Bronchial epithelial cell (primary cell): Measurements from ENCODE around the gene SRGN. TPM values are rescaled to one million over a fixed set of nuclear protein-coding genes. Genes with fewer than 3 reads are reported as not detected.
"Not testable (repeated sequence)": the region's sequence is repeated elsewhere in the genome, so short reads cannot be mapped to it uniquely, and the experiment has no call there.

Source experiments
- DNase-seq: peaks from one replicate; pipeline ENCODE4 v3.0.0-alpha.2; 2010; ENCODE audit warnings: low read depth
- FAIRE-seq: peaks from 2 replicates; lab custom pipeline; 2011; peaks lifted over from hg19 to GRCh38; lab: Jason Lieb, UNC
- H3K27me3 ChIP-seq: 2 replicates; pipeline ENCODE4 v1.5.1; 2011; ENCODE audit warnings: low read length; ENCODE audit not compliant: control insufficient read depth, insufficient read depth
- H3K36me3 ChIP-seq: 2 replicates; pipeline ENCODE4 v1.5.1; 2011; ENCODE audit warnings: low read length; ENCODE audit not compliant: control insufficient read depth, insufficient read depth
- H3K4me3 ChIP-seq: 2 replicates; pipeline ENCODE4 v1.5.1; 2011; ENCODE audit warnings: mild to moderate bottlenecking, low read depth, low read length, control low read depth
- total RNA-seq: library from RNA; depleted of rRNA; stranded (reverse); fragments of >200 nt; gene quantifications from 2 replicates; pipeline ENCODE4 v1.2.1, GENCODE V29; 2014
- TF ChIP-seq, protein P1 (sequence below): IDR thresholded peaks from 2 replicates; pipeline ENCODE4 v1.5.1; 2011; ENCODE audit warnings: mild to moderate bottlenecking, moderate library complexity, low read length, control low read depth, inconsistent platforms; ENCODE audit not compliant: insufficient read depth, severe bottlenecking

Gene SRGN, protein sequence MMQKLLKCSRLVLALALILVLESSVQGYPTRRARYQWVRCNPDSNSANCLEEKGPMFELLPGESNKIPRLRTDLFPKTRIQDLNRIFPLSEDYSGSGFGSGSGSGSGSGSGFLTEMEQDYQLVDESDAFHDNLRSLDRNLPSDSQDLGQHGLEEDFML
- 0.26 and 1.0 TPM in 2 replicates for total RNA-seq

DNA sequence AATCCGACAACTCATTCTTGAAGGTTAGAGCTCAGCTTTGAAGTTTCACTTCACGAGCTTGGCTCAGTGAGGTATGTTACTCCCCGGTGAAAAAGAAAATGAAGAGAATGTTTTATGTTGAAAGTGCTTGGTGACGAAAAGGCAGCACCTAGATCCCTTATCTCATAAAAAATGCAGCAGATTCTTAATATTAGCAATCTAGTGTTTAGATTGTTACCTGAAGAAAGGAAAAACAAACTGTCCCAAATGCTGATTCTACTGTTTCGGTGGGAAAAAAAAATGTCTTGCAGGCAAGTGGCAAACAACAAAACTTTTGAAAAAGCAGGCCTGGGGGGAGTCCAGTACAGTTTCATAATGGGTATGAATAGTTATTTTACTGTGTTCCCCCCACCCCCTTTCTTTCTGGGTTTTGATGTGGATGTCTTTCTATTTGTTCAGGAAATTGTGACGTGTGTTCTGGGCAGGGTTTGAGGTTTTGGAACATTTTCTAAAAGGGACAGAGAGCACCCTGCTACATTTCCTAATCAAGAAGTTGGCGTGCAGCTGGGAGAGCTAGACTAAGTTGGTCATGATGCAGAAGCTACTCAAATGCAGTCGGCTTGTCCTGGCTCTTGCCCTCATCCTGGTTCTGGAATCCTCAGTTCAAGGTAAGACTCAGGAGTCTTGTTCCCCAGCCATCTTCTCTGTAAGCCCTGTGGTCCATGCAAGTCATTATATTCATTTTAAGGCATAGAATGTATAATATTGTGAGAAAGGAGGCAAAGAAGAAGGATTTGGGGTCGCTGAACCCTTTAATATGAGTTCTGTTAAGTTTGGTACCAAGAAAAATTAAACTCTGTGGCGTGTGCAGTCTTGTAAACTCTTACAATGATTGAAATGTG lies at the start of gene SRGN:
SRGN (plus strand) TSS at position 514 of the 881 bp plus-strand sequence; CDS start at position 569, 55 bp downstream.
- no peaks in the 10 kb centered on the region for H3K36me3 ChIP-seq
- DNase-seq (peak; percentile 44), FAIRE-seq (no peak)
- no peaks in the 10 kb centered on the region for H3K27me3 ChIP-seq
- H3K4me3 ChIP-seq = peak within 1 kb of the TSS; percentile 7
- TF ChIP-seq, protein P1, sequence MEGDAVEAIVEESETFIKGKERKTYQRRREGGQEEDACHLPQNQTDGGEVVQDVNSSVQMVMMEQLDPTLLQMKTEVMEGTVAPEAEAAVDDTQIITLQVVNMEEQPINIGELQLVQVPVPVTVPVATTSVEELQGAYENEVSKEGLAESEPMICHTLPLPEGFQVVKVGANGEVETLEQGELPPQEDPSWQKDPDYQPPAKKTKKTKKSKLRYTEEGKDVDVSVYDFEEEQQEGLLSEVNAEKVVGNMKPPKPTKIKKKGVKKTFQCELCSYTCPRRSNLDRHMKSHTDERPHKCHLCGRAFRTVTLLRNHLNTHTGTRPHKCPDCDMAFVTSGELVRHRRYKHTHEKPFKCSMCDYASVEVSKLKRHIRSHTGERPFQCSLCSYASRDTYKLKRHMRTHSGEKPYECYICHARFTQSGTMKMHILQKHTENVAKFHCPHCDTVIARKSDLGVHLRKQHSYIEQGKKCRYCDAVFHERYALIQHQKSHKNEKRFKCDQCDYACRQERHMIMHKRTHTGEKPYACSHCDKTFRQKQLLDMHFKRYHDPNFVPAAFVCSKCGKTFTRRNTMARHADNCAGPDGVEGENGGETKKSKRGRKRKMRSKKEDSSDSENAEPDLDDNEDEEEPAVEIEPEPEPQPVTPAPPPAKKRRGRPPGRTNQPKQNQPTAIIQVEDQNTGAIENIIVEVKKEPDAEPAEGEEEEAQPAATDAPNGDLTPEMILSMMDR = no peak

DNA sequence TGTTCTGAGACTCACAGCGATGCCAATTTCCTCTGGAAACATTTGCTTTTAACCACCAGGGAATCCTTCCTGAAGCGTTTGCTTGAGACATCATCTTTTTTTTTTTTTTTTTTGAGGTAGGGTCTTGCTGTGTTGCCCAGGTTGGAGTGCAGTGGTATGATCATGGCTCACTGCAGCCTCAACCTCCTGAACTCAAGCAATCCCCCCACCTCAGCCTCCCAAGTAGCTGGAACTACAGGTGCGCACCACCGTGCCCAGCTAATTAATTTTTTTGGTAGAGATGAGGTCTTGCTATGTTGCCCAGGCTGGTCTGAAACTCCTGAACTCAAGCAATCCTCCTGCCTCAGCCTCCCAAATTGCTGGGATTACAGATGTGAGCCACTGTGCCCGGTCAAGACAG lies 47.0 kb upstream of the SRGN start:
- not testable (repeated sequence) for H3K27me3 ChIP-seq, H3K36me3 ChIP-seq, H3K4me3 ChIP-seq, DNase-seq, FAIRE-seq

DNA sequence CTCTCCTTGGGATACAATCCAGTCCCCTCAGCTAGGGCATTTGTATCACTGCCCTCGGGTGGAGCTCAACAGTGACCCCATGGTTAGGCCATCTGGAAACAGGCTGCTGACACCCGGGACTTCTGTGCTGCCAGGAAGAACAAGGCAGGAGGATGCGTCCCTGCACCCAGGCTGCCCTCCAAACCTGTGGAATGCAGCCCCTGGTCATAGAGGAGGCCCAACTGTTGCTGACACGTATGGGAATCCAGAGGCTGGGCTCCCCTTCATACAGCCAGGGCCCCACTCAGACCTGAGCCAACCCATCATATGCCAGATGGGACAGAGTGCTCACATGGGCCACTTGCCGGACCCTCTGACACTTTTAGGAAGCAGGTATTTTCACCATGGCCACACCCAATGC lies 45.5 kb upstream of the SRGN start:
- Histone ChIP-seq H3K36me3 (no peaks in the 10 kb centered on the region), H3K27me3 (no peaks in the 10 kb centered on the region), H3K4me3 (no peak overlapping the region)
- FAIRE-seq (no peak), DNase-seq (no peak)
- TF ChIP-seq, protein P1 = no peak

DNA sequence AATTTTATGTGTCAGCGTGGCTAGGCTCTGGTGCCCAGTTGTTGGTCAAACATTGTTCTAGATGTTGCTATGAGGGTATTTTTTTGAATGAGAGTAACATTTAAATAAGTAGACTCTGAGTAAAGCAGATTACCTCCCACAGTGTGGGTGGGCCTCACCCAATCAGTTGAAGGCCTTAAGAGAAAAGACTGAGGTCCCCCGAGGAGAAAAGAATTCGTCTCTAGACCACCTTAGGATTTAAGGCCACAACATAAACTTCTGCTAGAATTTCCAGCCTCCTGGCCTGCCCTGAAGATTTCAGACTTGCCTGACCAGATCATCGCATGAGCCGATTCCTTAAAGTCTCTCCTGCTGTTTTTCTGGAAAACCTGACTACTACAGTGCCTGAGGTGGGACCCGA lies 45.1 kb upstream of the SRGN start:
- H3K36me3 ChIP-seq = no peaks in the 10 kb centered on the region
- no peak for FAIRE-seq

DNA sequence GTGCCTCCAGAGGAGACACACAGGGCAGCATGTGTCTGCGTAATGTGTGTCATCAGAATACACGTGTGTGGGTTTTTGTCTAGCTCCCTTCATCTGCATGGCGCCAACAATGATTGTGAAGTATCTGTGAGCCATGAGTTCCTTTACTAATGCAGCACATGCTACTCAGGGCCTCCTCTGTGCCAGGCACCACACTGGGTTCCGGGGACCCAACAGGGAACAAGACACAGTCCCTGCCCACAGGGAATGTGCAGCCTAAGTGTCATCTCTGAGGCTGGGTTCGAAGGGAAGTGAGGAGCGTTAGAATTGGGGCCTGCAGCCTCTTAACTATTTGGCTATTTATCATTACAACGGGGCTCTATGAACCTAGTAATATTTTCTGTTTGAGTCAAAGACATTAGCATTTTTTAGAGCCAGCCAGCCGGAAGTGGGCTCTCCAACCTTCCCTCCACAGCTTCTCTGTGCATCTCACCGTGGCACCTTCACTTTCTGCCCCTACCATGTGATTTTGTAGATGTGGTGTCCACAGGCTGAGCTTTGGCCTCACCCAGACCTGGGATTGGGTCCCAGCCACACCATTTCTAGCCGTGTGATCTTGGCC lies 43.9 kb upstream of the SRGN start:
- peak; percentile 23 for FAIRE-seq
- TF ChIP-seq, protein P1 = no peak
- H3K4me3 ChIP-seq = no peak overlapping the region
- no peaks in the 10 kb centered on the region for H3K27me3 ChIP-seq
- DNase-seq = no peak
- no peaks in the 10 kb centered on the region for H3K36me3 ChIP-seq

More for the DNA sequence above, 45.1 kb upstream of the SRGN start:
- DNase-seq = no peak
- H3K4me3 ChIP-seq = no peak overlapping the region
- TF ChIP-seq, protein P1 = no peak
- H3K27me3 ChIP-seq = no peaks in the 10 kb centered on the region

DNA sequence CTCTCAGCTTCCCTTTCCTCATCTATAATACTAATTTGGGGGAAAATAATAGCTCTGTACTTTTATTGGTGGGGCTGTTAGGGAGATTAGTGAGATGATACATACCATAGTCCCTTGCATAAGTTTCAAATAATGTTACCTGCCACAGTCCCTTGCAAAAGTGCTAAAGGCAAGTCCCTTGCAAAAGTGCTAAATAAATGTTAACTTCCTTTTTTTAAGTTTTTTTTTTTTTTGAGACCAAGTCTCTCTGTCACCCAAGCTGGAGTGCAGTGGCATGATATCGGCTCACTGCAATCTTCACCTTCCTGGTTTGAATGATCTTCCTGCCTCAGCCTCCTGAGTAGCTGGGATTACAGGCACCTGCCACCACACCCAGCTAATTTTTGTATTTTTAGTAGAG lies 43.4 kb upstream of the SRGN start:
- TF ChIP-seq, protein P1 = no peak
- no peak for FAIRE-seq
- Histone ChIP-seq H3K27me3 (no peaks in the 10 kb centered on the region), H3K36me3 (no peaks in the 10 kb centered on the region), H3K4me3 (no peak overlapping the region)
- DNase-seq = no peak
